Heart left ventricle (tissue), 13 donors: ENCODE results near the gene OR2AE1.
"Not testable (repeated sequence)": the region's sequence is repeated elsewhere in the genome, so short reads cannot be mapped to it uniquely, and the experiment has no call there.

ENCODE experiments used
- CTCF ChIP-seq, 12 donors: fragments of 200-600 bp; sonication (generic) in 4 of 12; IDR thresholded peaks; one replicate each; pipeline versions ENCODE4 v1.5.0 to v1.8.0; 2018 to 2022; ENCODE audit warnings: antibody characterized with exemption in 12 of 12, mild to moderate bottlenecking in 5 of 12
- POLR2A ChIP-seq, 2 donors: fragments of 450-650 bp; IDR thresholded peaks; one replicate each; pipeline ENCODE4 v1.6.1; 2017; ENCODE audit warnings: antibody characterized with exemption in 2 of 2, mild to moderate bottlenecking in 2 of 2, moderate library complexity in 2 of 2
- donor health status: ischemic (EF 13 %, LVEDD 7.1; RV severe dilation, severe dysfunction).
- donor health status: DM: no; HTN: yes; CAD: no.
- donor health status: DM: no; HTN: no; CAD: no.
- donor health status: ischemic (EF 25% LVEDD 6.9; RV normal size, moderate dysfunction).
- donor health status: ischemic (EF 25% LVEDD 5.7; RV mildly dilated, moderate dysfunction).
- donor health status: ischemic (EF 35%, LVEDD 5.7; RV mildly dilated, moderate dysfunction).
- donor health status: nonischemic (EF 11% LVEDD 7.7; RV severe dilation, severe dysfunction).
- donor health status: DM: yes; HTN: yes; CAD: no.
- donor health status: PGD.
- donor health status: ischemic (EF 29% LVEDD 5.4; RV normal size, mild dysfunction).
- donor health status: nonischemic (EF 23%, LVEDD 6.1; RV moderate dilation, normal function).

- not testable (repeated sequence) for TF ChIP-seq POLR2A, CTCF (IDR thresholded peaks at IDR 0.05)
Measured at GRCh38 chr7:99888366-99888765, 11.5 kb upstream of the OR2AE1 start.
